Hepatocyte (in vitro differentiated cells): ENCODE results near the gene BEND6. TPM values are rescaled to one million over a fixed set of nuclear protein-coding genes. Genes with fewer than 3 reads are reported as not detected.

Experiments
- DNase-seq: peaks from one replicate; pipeline ENCODE4 v3.0.0-alpha.2; 2016; ENCODE audit warnings: low spot score
- H2AFZ ChIP-seq: fragments of 200-600 bp; sonication (generic); 2 replicates; pipeline ENCODE4 v1.6.0; 2016; ENCODE audit warnings: antibody characterized with exemption, mild to moderate bottlenecking
- H3K27ac ChIP-seq: fragments of 200-600 bp; sonication (generic); 2 replicates; pipeline ENCODE4 v1.5.1; 2016; ENCODE audit warnings: mild to moderate bottlenecking
- H3K27me3 ChIP-seq: fragments of 200-600 bp; sonication (generic); 2 replicates; pipeline ENCODE4 v1.6.1; 2016
- H3K36me3 ChIP-seq: fragments of 200-600 bp; sonication (generic); replicated peaks from 2 replicates; pipeline ENCODE4 v1.5.1; 2016; ENCODE audit warnings: low read depth; ENCODE audit not compliant: insufficient read depth
- H3K4me1 ChIP-seq: fragments of 200-600 bp; sonication (generic); 2 replicates; pipeline ENCODE4 v1.5.1; 2016; ENCODE audit warnings: mild to moderate bottlenecking, moderate library complexity; ENCODE audit not compliant: insufficient read depth
- H3K4me2 ChIP-seq: fragments of 200-600 bp; sonication (generic); 2 replicates; pipeline ENCODE4 v1.6.0; 2016
- H3K4me3 ChIP-seq: fragments of 200-600 bp; sonication (generic); 2 replicates; pipeline ENCODE4 v1.5.1; 2016; ENCODE audit warnings: mild to moderate bottlenecking
- H3K79me2 ChIP-seq: fragments of 200-600 bp; sonication (generic); 2 replicates; pipeline ENCODE4 v1.6.0; 2017; ENCODE audit warnings: mild to moderate bottlenecking
- H3K9me2 ChIP-seq: fragments of 200-600 bp; sonication (generic); replicated peaks from 2 replicates; pipeline ENCODE4 v1.6.0; 2017; ENCODE audit warnings: mild to moderate bottlenecking; ENCODE audit not compliant: insufficient read depth
- H3K9me3 ChIP-seq: fragments of 200-600 bp; sonication (generic); 2 replicates; pipeline ENCODE4 v1.5.1; 2016; ENCODE audit warnings: low read depth, mild to moderate bottlenecking
- H4K20me1 ChIP-seq: fragments of 200-600 bp; sonication (generic); 2 replicates; pipeline ENCODE4 v1.6.0; 2016; ENCODE audit warnings: mild to moderate bottlenecking; ENCODE audit not compliant: insufficient read depth, poor library complexity, severe bottlenecking
- EZH2 ChIP-seq: fragments of 200-600 bp; sonication (generic); IDR thresholded peaks from 2 replicates; pipeline ENCODE4 v1.6.1; 2016; ENCODE audit warnings: antibody characterized with exemption, mild to moderate bottlenecking, borderline replicate concordance
- EZH2phosphoT487 ChIP-seq: fragments of 200-600 bp; sonication (generic); IDR thresholded peaks from one replicate; pipeline ENCODE4 v1.6.1; 2018; ENCODE audit warnings: antibody characterized with exemption, mild to moderate bottlenecking, low read depth, moderate library complexity; ENCODE audit not compliant: unreplicated experiment, severe bottlenecking
- WGBS: methylation state at CpG from one replicate; pipeline ENCODE4 v1.1.6; 2016; ENCODE audit warnings: low lambda C conversion rate; ENCODE audit errors: missing lambda C conversion rate; 5-methylcytosine and 5-hydroxymethylcytosine counted together
- polyA plus RNA-seq: library from polyadenylated mRNA; unstranded; fragments of >200 nt; fragmentation: Nextera tagmentation; extraction: Ambion mirVana; gene quantifications from 2 replicates; pipeline ENCODE4 v1.2.1, GENCODE V29; 2016
- total RNA-seq: library from RNA; depleted of rRNA; stranded (reverse); fragments of >200 nt; gene quantifications from 2 replicates; pipeline ENCODE4 v1.2.3, GENCODE V29; 2014
- TF ChIP-seq, protein P1 (sequence below): fragments of 200-600 bp; sonication (generic); IDR thresholded peaks from 2 replicates; pipeline ENCODE4 v1.5.1; 2016; ENCODE audit warnings: antibody characterized with exemption, mild to moderate bottlenecking; ENCODE audit not compliant: poor library complexity

Gene BEND6
- total and polyA plus RNA-seq, 2 experiments from 2014 or later = 1.2 to 2.0 TPM

DNA sequence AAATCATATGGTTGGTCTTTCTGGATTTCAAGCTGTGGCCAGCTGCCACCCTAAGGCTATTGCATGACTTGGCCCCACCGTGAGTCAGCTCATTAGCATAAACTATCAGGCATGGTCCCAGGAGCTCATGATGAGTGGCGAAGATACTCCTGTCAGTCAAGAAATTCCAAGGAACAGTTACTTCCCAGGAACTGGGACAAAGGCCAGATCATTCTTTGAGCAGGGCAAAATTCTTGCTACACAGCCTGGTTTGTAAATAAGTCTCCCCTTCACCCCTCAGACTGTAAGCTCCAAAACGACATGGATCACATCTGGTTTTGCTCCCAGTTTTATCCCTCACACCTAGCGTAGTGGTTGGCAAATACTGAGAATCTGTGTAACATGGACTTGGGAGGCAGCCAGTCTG is 58.6 kb downstream of the BEND6 start:
- Histone ChIP-seq H3K9me2 (no peaks in the 10 kb centered on the region), H3K27ac (no peak overlapping the region), H3K36me3 (no peaks in the 10 kb centered on the region), H3K79me2 (no peaks in the 10 kb centered on the region), H3K9me3 (no peaks in the 10 kb centered on the region), H2AFZ (no peak overlapping the region), H3K27me3 (no peaks in the 10 kb centered on the region), H4K20me1 (no peaks in the 10 kb centered on the region), H3K4me3 (no peak overlapping the region), H3K4me2 (no peak overlapping the region), H3K4me1 (no peaks in the 10 kb centered on the region)
- 43% methylated on average over 4 of the region's 4 CpGs for WGBS
- TF ChIP-seq, protein P1, sequence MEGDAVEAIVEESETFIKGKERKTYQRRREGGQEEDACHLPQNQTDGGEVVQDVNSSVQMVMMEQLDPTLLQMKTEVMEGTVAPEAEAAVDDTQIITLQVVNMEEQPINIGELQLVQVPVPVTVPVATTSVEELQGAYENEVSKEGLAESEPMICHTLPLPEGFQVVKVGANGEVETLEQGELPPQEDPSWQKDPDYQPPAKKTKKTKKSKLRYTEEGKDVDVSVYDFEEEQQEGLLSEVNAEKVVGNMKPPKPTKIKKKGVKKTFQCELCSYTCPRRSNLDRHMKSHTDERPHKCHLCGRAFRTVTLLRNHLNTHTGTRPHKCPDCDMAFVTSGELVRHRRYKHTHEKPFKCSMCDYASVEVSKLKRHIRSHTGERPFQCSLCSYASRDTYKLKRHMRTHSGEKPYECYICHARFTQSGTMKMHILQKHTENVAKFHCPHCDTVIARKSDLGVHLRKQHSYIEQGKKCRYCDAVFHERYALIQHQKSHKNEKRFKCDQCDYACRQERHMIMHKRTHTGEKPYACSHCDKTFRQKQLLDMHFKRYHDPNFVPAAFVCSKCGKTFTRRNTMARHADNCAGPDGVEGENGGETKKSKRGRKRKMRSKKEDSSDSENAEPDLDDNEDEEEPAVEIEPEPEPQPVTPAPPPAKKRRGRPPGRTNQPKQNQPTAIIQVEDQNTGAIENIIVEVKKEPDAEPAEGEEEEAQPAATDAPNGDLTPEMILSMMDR = no peak
- no peak for TF ChIP-seq EZH2phosphoT487
- no peak for TF ChIP-seq EZH2
- peak; percentile 13 for DNase-seq

GRCh38 chr6:57017069-57017468 is 62.2 kb downstream of the BEND6 start:
- H3K4me3 ChIP-seq = no peak overlapping the region
- H2AFZ ChIP-seq = no peak overlapping the region
- H3K4me2 ChIP-seq = no peak overlapping the region
- no peaks in the 10 kb centered on the region for H3K4me1 ChIP-seq
- no peaks in the 10 kb centered on the region for H3K36me3 ChIP-seq
- H4K20me1 ChIP-seq = no peaks in the 10 kb centered on the region
- H3K27me3 ChIP-seq = no peaks in the 10 kb centered on the region
- TF ChIP-seq EZH2phosphoT487 (no peak), EZH2 (no peak)
- TF ChIP-seq, protein P1 = no peak
- no peak for DNase-seq
- WGBS = 71% methylated on average over 3 of the region's 3 CpGs
- no peaks in the 10 kb centered on the region for H3K9me2 ChIP-seq
- no peaks in the 10 kb centered on the region for H3K9me3 ChIP-seq
- no peaks in the 10 kb centered on the region for H3K79me2 ChIP-seq
- no peak overlapping the region for H3K27ac ChIP-seq

DNA sequence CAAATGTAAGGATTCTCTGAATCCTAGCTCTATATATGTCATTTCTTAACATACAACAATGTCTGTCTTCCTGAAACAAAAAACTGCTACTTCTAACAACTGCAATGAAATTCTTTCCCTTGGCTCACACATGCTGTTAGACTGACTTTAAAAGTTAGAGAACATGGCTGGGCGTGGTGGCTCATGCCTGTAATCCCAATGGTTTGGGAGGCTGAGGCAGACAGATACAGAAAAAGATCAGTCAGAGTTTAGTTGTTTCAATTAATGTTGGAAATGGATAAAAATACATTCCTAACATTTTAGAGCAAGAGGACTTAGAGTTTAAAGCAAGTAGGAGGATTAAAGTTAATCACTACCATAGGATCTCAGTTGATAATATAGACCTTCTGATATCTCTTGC is 62.9 kb downstream of the BEND6 start:
- Histone ChIP-seq H4K20me1 (no peaks in the 10 kb centered on the region), H3K27me3 (no peaks in the 10 kb centered on the region), H2AFZ (no peak overlapping the region), H3K36me3 (no peaks in the 10 kb centered on the region), H3K4me2 (no peak overlapping the region), H3K27ac (no peak overlapping the region), H3K9me2 (no peaks in the 10 kb centered on the region), H3K4me1 (no peaks in the 10 kb centered on the region), H3K79me2 (no peaks in the 10 kb centered on the region), H3K4me3 (no peak overlapping the region), H3K9me3 (no peaks in the 10 kb centered on the region)
- DNase-seq = no peak
- WGBS = 69% methylated on average over 1 of the region's 1 CpG
- TF ChIP-seq, protein P1 = no peak
- TF ChIP-seq EZH2 = no peak

GRCh38 chr6:57019434-57019833 is 64.5 kb downstream of the BEND6 start:
- WGBS = 77% methylated on average over 4 of the region's 4 CpGs

More at GRCh38 chr6:57019434-57019833, 64.5 kb downstream of the BEND6 start:
- Histone ChIP-seq H2AFZ (no peak overlapping the region), H3K27ac (no peak overlapping the region), H3K4me1 (no peaks in the 10 kb centered on the region), H3K9me2 (no peaks in the 10 kb centered on the region), H3K9me3 (peaks cover 5% of the 10 kb centered on the region), H3K27me3 (no peaks in the 10 kb centered on the region), H3K4me2 (no peak overlapping the region), H3K4me3 (no peak overlapping the region), H3K79me2 (no peaks in the 10 kb centered on the region), H3K36me3 (no peaks in the 10 kb centered on the region), H4K20me1 (no peaks in the 10 kb centered on the region)
- no peak for TF ChIP-seq EZH2phosphoT487
- TF ChIP-seq, protein P1 = no peak
- no peak for TF ChIP-seq EZH2
- no peak for DNase-seq
